ENCODE data around the gene OBSCN.
A peak's percentile ranks its signal among the peaks of the same experiment; 100 is the strongest.

OBSCN gene

GRCh38 chr1:228210712-228211530 is 3.1 kb downstream of the OBSCN start:
- peaks cover 10% of the 10 kb centered on the region for H3K4me1 Mint-ChIP-seq
- no peaks in the 10 kb centered on the region for H3K9me3 Mint-ChIP-seq
- H3K4me3 Mint-ChIP-seq, result peak overlapping the region; percentile 60
- H3K27ac Mint-ChIP-seq, result no peak overlapping the region
- peaks cover under 1% of the 10 kb centered on the region for H3K36me3 Mint-ChIP-seq (ENCODE audit: low read depth)
- H3K27me3 Mint-ChIP-seq (ENCODE audit: low read depth, poor library complexity), result no peaks in the 10 kb centered on the region
- no peak for TF ChIP-seq CTCF (IDR thresholded peaks at IDR 0.05)
- DNase-seq, result no peak

GRCh38 chr1:228211531-228212414 is 3.9 kb downstream of the OBSCN start:
- peak overlapping the region; percentile 60 for H3K4me3 Mint-ChIP-seq
- H3K27me3 Mint-ChIP-seq (ENCODE audit: low read depth, poor library complexity), result no peaks in the 10 kb centered on the region
- no peak overlapping the region for H3K27ac Mint-ChIP-seq
- DNase-seq, result no peak
- H3K36me3 Mint-ChIP-seq (ENCODE audit: low read depth), result peaks cover 4% of the 10 kb centered on the region
- H3K9me3 Mint-ChIP-seq, result no peaks in the 10 kb centered on the region
- no peak for TF ChIP-seq CTCF (IDR thresholded peaks at IDR 0.05)
- H3K4me1 Mint-ChIP-seq, result peaks cover 4% of the 10 kb centered on the region

- Mint-ChIP-seq H3K4me3 (peak overlapping the region; percentile 40), H3K9me3 (no peaks in the 10 kb centered on the region), H3K27ac (no peak overlapping the region), H3K36me3 (ENCODE audit: low read depth) (peaks cover 4% of the 10 kb centered on the region), H3K4me1 (peaks cover 2% of the 10 kb centered on the region), H3K27me3 (ENCODE audit: low read depth, poor library complexity) (no peaks in the 10 kb centered on the region)
- no peak for DNase-seq
- no peak for TF ChIP-seq CTCF (IDR thresholded peaks at IDR 0.05)
Observed at GRCh38 chr1:228212415-228212965, 4.6 kb downstream of the OBSCN start.

GRCh38 chr1:228212966-228213844 is 5.4 kb downstream of the OBSCN start:
- peak; percentile 35 for TF ChIP-seq CTCF (IDR thresholded peaks at IDR 0.05)
- Mint-ChIP-seq H3K27ac (peak overlapping the region; percentile 92), H3K9me3 (no peaks in the 10 kb centered on the region), H3K4me1 (no peaks in the 10 kb centered on the region), H3K27me3 (ENCODE audit: low read depth, poor library complexity) (no peaks in the 10 kb centered on the region), H3K36me3 (ENCODE audit: low read depth) (peaks cover 9% of the 10 kb centered on the region), H3K4me3 (peak overlapping the region; percentile 88)
- DNase-seq, result peak; percentile 95
